B cell (primary cell): ENCODE data around the gene BICDL2. TPM values are rescaled to one million over a fixed set of nuclear protein-coding genes. Genes with fewer than 3 reads are reported as not detected.

ENCODE experiments used
- ATAC-seq: fragments of 200-7000 bp; cut with Tn5 transposase; one replicate; pipeline ENCODE4 v1.10.0; 2021; ENCODE audit warnings: low read depth, mild to moderate bottlenecking, moderate number of reproducible peaks, moderate library complexity
- CTCF ChIA-PET: fragments of 350-600 bp; sonication (Branson Sonifier 250); formaldehyde crosslinking; loops from one replicate; lab custom pipeline; 2021; ENCODE audit warnings: antibody characterized with exemption, inconsistent platforms; lab: Charles Lee
- POLR2A ChIA-PET: fragments of 350-600 bp; sonication (Branson Sonifier 250); formaldehyde crosslinking; loops from one replicate; lab custom pipeline; 2021; ENCODE audit warnings: antibody characterized with exemption; lab: Charles Lee
- DNase-seq: peaks from one replicate; pipeline ENCODE4 v3.0.0; 2013
- H2AFZ ChIP-seq: 2 replicates; pipeline ENCODE4 v1.6.1; 2012; ENCODE audit warnings: mild to moderate bottlenecking, low read depth, low read length; ENCODE audit not compliant: insufficient read depth, poor library complexity, severe bottlenecking
- H3K27ac ChIP-seq, 2 donors: 1 replicate in 1 of 2; 2 replicates in 1 of 2; pipeline ENCODE4 v1.5.1; 2012 to 2013; ENCODE audit warnings: low read length in 2 of 2, mild to moderate bottlenecking in 2 of 2, moderate library complexity in 1 of 2
- H3K27me3 ChIP-seq, 4 experiments: fragments of 200-600 bp in 1 of 4; sonication (generic) in 1 of 4; replicated peaks in 1 of 4; 1 replicate in 2 of 4; 2 replicates in 2 of 4; pipeline versions ENCODE4 v1.6.1 to v1.7.0; 2013 to 2016; ENCODE audit warnings: low read length in 3 of 4, mild to moderate bottlenecking in 2 of 4, mixed read lengths in 1 of 4, moderate library complexity in 1 of 4; ENCODE audit not compliant: insufficient read depth in 4 of 4, control insufficient read depth in 3 of 4; ENCODE audit errors: control extremely low read depth in 1 of 4
- H3K36me3 ChIP-seq, 2 experiments: replicated peaks in 1 of 2; 1 replicate in 1 of 2; 2 replicates in 1 of 2; pipeline versions ENCODE4 v1.6.1 to v1.7.1; 2013; ENCODE audit warnings: low read length in 1 of 2; ENCODE audit not compliant: insufficient read depth in 2 of 2, control insufficient read depth in 1 of 2; ENCODE audit errors: control extremely low read depth in 1 of 2, extremely low read depth in 1 of 2
- H3K4me1 ChIP-seq, 2 donors: fragments of 200-600 bp in 1 of 2; sonication (generic) in 1 of 2; 1 replicate in 1 of 2; 2 replicates in 1 of 2; pipeline versions ENCODE4 v1.5.1 to v1.6.1; 2013 to 2017; ENCODE audit warnings: low read length in 2 of 2; ENCODE audit not compliant: control insufficient read depth in 2 of 2, insufficient read depth in 2 of 2
- H3K4me2 ChIP-seq: replicated peaks from 2 replicates; pipeline ENCODE3; 2012; ENCODE audit warnings: mild to moderate bottlenecking, low read depth, low read length; ENCODE audit not compliant: poor library complexity, severe bottlenecking
- H3K4me3 ChIP-seq, 5 experiments: fragments of 200-600 bp in 1 of 5; sonication (generic) in 1 of 5; 1 replicate in 3 of 5; 2 replicates in 2 of 5; pipeline versions ENCODE4 v1.5.1 to v1.7.0; 2011 to 2016; ENCODE audit warnings: low read length in 4 of 5, mild to moderate bottlenecking in 4 of 5, low read depth in 2 of 5, control low read depth in 1 of 5, moderate library complexity in 1 of 5; ENCODE audit not compliant: insufficient read depth in 1 of 5; ENCODE audit errors: control extremely low read depth in 1 of 5, extremely low read depth in 1 of 5
- H3K79me2 ChIP-seq: fragments of 200-600 bp; sonication (generic); one replicate; pipeline ENCODE4 v1.6.0; 2016; ENCODE audit warnings: low read length; ENCODE audit not compliant: control insufficient read depth, insufficient read depth
- H3K9ac ChIP-seq: fragments of 200-600 bp; sonication (generic); 2 replicates; pipeline ENCODE4 v1.6.1; 2017; ENCODE audit warnings: mild to moderate bottlenecking, low read length, moderate library complexity
- H3K9me3 ChIP-seq, 3 donors: one replicate each; pipeline versions ENCODE4 v1.6.1 to v1.7.1; 2013; ENCODE audit warnings: low read length in 2 of 3; ENCODE audit not compliant: control insufficient read depth in 2 of 3, insufficient read depth in 1 of 3; ENCODE audit errors: control extremely low read depth in 1 of 3
- H4K20me1 ChIP-seq: 2 replicates; pipeline ENCODE4 v1.6.0; 2012; ENCODE audit warnings: mild to moderate bottlenecking, low read length; ENCODE audit not compliant: insufficient read depth, control insufficient read depth, poor library complexity, severe bottlenecking
- H3K27ac Mint-ChIP-seq: one replicate; pipeline ENCODE4 v1.8.0; 2021; ENCODE audit warnings: mixed read lengths
- H3K27me3 Mint-ChIP-seq: one replicate; pipeline ENCODE4 v1.8.0; 2021; ENCODE audit warnings: mixed read lengths
- H3K4me1 Mint-ChIP-seq: one replicate; pipeline ENCODE4 v1.8.0; 2021; ENCODE audit warnings: mixed read lengths
- H3K4me3 Mint-ChIP-seq: one replicate; pipeline ENCODE4 v1.8.0; 2021; ENCODE audit warnings: mixed read lengths
- H3K9me3 Mint-ChIP-seq: one replicate; pipeline ENCODE4 v1.8.0; 2022; ENCODE audit warnings: mixed read lengths; ENCODE audit not compliant: insufficient read depth
- CTCF ChIP-seq: fragments of 200-600 bp; IDR thresholded peaks from one replicate; pipeline ENCODE4 v1.8.0; 2022; ENCODE audit warnings: antibody characterized with exemption, mild to moderate bottlenecking
- EZH2 ChIP-seq: IDR thresholded peaks from 2 replicates; pipeline ENCODE4 v1.6.1; 2012; ENCODE audit warnings: borderline replicate concordance, low read depth, mild to moderate bottlenecking, moderate library complexity, low read length; ENCODE audit not compliant: insufficient read depth, poor library complexity, severe bottlenecking
- WGBS: methylation state at CpG from one replicate; pipeline ENCODE4 v1.1.5; 2013; ENCODE audit warnings: missing lambda C conversion rate; ENCODE audit not compliant: insufficient coverage; 5-methylcytosine and 5-hydroxymethylcytosine counted together
- intact Hi-C: fragments of 100-400 bp; cut with micrococcal nuclease; formaldehyde crosslinking; loops from one replicate; pipeline ENCODE4 v1.10.0; 2022
- polyA plus RNA-seq: library from polyadenylated mRNA; depleted of rRNA; stranded (reverse); fragments of >200 nt; gene quantifications from 2 replicates; pipeline ENCODE4 v1.2.3, GENCODE V29; 2012
- total RNA-seq, 2 donors: library from RNA; stranded (reverse); fragments of 120-200 nt in 1 of 2; gene quantifications; 1 replicate in 1 of 2; 2 replicates in 1 of 2; pipeline versions ENCODE4 v1.2.3 to v1.2.4, GENCODE V29; 2013 to 2022

The BICDL2 gene
- total and polyA plus RNA-seq, 2 donors (not counting 1 experiment from before 2014, with no cell fraction given), result 0.20 TPM; not detected in 1

GRCh38 chr16:2991566-2992261 is 45.0 kb downstream of the BICDL2 start:
- Histone ChIP-seq H3K36me3 (no peaks in the 10 kb centered on the region), H3K27me3 (peaks cover 0 to 4% (median 0%) of the 10 kb centered on the region in 4 experiments), H3K79me2 (no peaks in the 10 kb centered on the region), H3K4me2 (no peak overlapping the region), H3K9me3 (no peaks in the 10 kb centered on the region), H3K27ac (no peak overlapping the region), H3K4me3 (no peak overlapping the region), H2AFZ (no peak overlapping the region), H3K9ac (no peak overlapping the region), H3K4me1 (no peaks in the 10 kb centered on the region), H4K20me1 (no peaks in the 10 kb centered on the region)
- H3K4me1 Mint-ChIP-seq, result no peaks in the 10 kb centered on the region
- DNase-seq, result no peak
- no peak for ATAC-seq
- WGBS, result 82% methylated on average over 4 of the region's 12 CpGs
- H3K27me3 Mint-ChIP-seq, result no peaks in the 10 kb centered on the region
- no peak overlapping the region for H3K27ac Mint-ChIP-seq
- intact Hi-C loops, result no loop called here
- ChIA-PET POLR2A (no interaction called here), CTCF (interaction anchor here (0.6 kb wide), 2 partner anchors 11 to 672 kb away, joined by 3 read pairs; no protein-coding TSS in a partner anchor)
- H3K4me3 Mint-ChIP-seq, result no peak overlapping the region
- no peak for TF ChIP-seq EZH2
- TF ChIP-seq CTCF, result no peak
- H3K9me3 Mint-ChIP-seq, result no peaks in the 10 kb centered on the region

DNA sequence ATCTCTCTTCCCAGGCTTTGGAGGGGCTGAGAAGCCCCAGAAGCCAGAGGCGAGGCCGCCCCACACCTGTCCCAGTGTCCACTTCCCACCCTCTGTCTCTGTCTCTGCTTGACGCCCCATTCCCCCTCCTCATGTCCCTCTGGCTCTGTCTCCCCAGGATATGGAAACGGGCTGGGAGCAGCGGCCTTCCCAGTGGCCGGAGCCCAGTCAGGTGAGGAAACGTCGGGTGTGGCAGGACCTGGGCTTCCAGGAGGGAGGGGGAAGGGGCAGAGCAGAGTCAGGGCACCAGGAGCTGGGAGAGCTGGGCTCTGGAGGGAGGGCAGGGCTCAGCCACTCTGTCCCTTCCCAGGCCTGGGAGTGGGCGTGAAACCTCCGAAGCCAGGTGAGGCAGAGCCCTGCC is 45.9 kb downstream of the BICDL2 start:
- no peak for ATAC-seq
- 87% methylated on average over 9 of the region's 10 CpGs for WGBS
- no peak for TF ChIP-seq CTCF
- no peak for TF ChIP-seq EZH2
- CTCF ChIA-PET, result no interaction called here
- Histone ChIP-seq H3K9ac (no peak overlapping the region), H3K27me3 (peaks cover 0 to 4% (median 0%) of the 10 kb centered on the region in 4 experiments), H3K4me3 (no peak overlapping the region), H3K9me3 (no peaks in the 10 kb centered on the region), H3K27ac (no peak overlapping the region), H3K4me2 (no peak overlapping the region), H3K79me2 (no peaks in the 10 kb centered on the region), H4K20me1 (no peaks in the 10 kb centered on the region), H3K4me1 (no peaks in the 10 kb centered on the region), H3K36me3 (no peaks in the 10 kb centered on the region), H2AFZ (no peak overlapping the region)
- H3K4me1 Mint-ChIP-seq, result no peaks in the 10 kb centered on the region
- DNase-seq, result no peak
- H3K27ac Mint-ChIP-seq, result no peak overlapping the region
- H3K4me3 Mint-ChIP-seq, result no peak overlapping the region
- POLR2A ChIA-PET, result no interaction called here
- no peaks in the 10 kb centered on the region for H3K27me3 Mint-ChIP-seq
- intact Hi-C loops, result no loop called here
- H3K9me3 Mint-ChIP-seq, result no peaks in the 10 kb centered on the region
